AG04449 (cell line): Measurements from ENCODE around the gene ZNF48.
A peak's percentile ranks its signal among the peaks of the same experiment; 100 is the strongest.

Experiments
- CTCF ChIA-PET: fragments of 350-600 bp; formaldehyde crosslinking; extraction: SDS; loops from one replicate; lab custom pipeline; 2021; ENCODE audit warnings: antibody characterized with exemption; lab: Yijun Ruan, JAX
- POLR2A ChIA-PET: fragments of 400-600, 350-600 bp; formaldehyde crosslinking; extraction: SDS; loops from one replicate; lab custom pipeline; 2020; ENCODE audit warnings: antibody characterized with exemption, inconsistent platforms; lab: Yijun Ruan, JAX
- DNase-seq: peaks from one replicate; pipeline ENCODE4 v3.0.0-alpha.2; 2010; ENCODE audit warnings: low read depth, low spot score
- H3K4me3 ChIP-seq: 2 replicates; pipeline ENCODE4 v1.5.1; 2011; ENCODE audit warnings: low read depth, mild to moderate bottlenecking, control low read depth, low read length
- CTCF ChIP-seq: IDR thresholded peaks from one replicate; pipeline ENCODE4 v1.5.1; 2011; ENCODE audit warnings: mild to moderate bottlenecking, moderate library complexity, low read length, control low read depth, inconsistent platforms; ENCODE audit not compliant: insufficient read depth; ENCODE audit errors: missing control alignments

ZNF48 gene

GRCh38 chr16:30365200-30365599 lies 30.0 kb upstream of the ZNF48 start:
- no peak for TF ChIP-seq CTCF
- CTCF ChIA-PET, result interaction anchor here (1.0 kb wide), 1 partner anchor 44 kb away, joined by 3 read pairs; no protein-coding TSS in a partner anchor
- DNase-seq, result no peak
- POLR2A ChIA-PET, result interaction anchor here (1.3 kb wide), 1 partner anchor 10 kb away, joined by 6 read pairs; the partner anchor contains the start of gene CD2BP2
- H3K4me3 ChIP-seq, result no peak overlapping the region

- H3K4me3 ChIP-seq, result no peak overlapping the region
- POLR2A ChIA-PET, result no interaction called here
- CTCF ChIA-PET, result interaction anchor here (0.9 to 1.6 kb wide), 2 partner anchors 41 to 219 kb away, joined by 3 read pairs; partner anchors contain the start of genes ZNF771 and ZNF785
- no peak for TF ChIP-seq CTCF
- DNase-seq, result no peak
Measured at GRCh38 chr16:30366511-30366910, 28.7 kb upstream of the ZNF48 start.

GRCh38 chr16:30367349-30368009 lies 27.7 kb upstream of the ZNF48 start:
- no peak for TF ChIP-seq CTCF
- DNase-seq, result no peak
- peak overlapping the region; percentile 85 for H3K4me3 ChIP-seq
- CTCF ChIA-PET, result interaction anchor here (1.6 kb wide), 1 partner anchor 40 kb away, joined by 3 read pairs; the partner anchor contains the start of gene ZNF771
- POLR2A ChIA-PET, result interaction anchor here (0.5 kb wide), 1 partner anchor 28 kb away, joined by 3 read pairs; no protein-coding TSS in a partner anchor

- CTCF ChIA-PET, result interaction anchor here (1.1 to 1.3 kb wide), 3 partner anchors 10 to 62 kb away, joined by 3 to 4 read pairs (median 4); partner anchors contain the start of genes CD2BP2 and DCTPP1
- no peak for DNase-seq
- POLR2A ChIA-PET, result interaction anchor here (0.5 to 1.1 kb wide), 2 partner anchors 12 to 28 kb away, joined by 3 to 5 read pairs; no protein-coding TSS in a partner anchor
- TF ChIP-seq CTCF, result no peak
- H3K4me3 ChIP-seq, result peak overlapping the region; percentile 85
Measured at GRCh38 chr16:30368122-30368791, 27.0 kb upstream of the ZNF48 start.

- CTCF ChIA-PET, result interaction anchor here (0.9 to 1.3 kb wide), 4 partner anchors 9 to 62 kb away, joined by 3 to 4 read pairs (median 4); partner anchors contain the start of genes CD2BP2 and DCTPP1
- no peak for DNase-seq
- no peak for TF ChIP-seq CTCF
- POLR2A ChIA-PET, result interaction anchor here (1.1 kb wide), 1 partner anchor 12 kb away, joined by 5 read pairs; no protein-coding TSS in a partner anchor
- H3K4me3 ChIP-seq, result peak overlapping the region; percentile 85
Measured at GRCh38 chr16:30368792-30369090, 26.5 kb upstream of the ZNF48 start.
